EH (cell line): ENCODE results near the gene CACNA1A.
"Not testable (repeated sequence)": the region's sequence is repeated elsewhere in the genome, so short reads cannot be mapped to it uniquely, and the experiment has no call there.

Experiments
- DNase-seq: peaks from one replicate; pipeline ENCODE4 v3.0.0-alpha.2; 2015; ENCODE audit warnings: low read depth

The CACNA1A gene

DNA sequence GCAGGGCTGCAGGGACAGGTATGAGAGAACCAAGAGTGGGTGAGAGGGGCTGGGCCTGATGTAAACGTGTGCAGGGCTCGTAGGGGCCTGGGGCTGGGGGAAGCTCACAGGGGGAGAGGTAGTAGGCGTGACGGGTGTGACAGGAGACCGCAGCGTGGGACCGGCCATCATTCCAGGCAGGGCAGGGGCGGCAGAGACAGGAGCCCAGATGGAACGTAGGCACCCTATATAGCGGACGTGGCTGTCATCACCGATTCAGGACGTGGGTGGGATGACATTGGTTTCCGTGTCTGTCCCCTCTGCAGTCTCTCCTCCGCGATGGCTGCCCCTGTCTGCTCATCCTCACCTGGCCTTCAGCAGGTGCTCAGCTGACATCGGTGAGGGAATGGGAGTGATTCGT lies 307.6 kb downstream of the CACNA1A start:
- no peak for DNase-seq

DNA sequence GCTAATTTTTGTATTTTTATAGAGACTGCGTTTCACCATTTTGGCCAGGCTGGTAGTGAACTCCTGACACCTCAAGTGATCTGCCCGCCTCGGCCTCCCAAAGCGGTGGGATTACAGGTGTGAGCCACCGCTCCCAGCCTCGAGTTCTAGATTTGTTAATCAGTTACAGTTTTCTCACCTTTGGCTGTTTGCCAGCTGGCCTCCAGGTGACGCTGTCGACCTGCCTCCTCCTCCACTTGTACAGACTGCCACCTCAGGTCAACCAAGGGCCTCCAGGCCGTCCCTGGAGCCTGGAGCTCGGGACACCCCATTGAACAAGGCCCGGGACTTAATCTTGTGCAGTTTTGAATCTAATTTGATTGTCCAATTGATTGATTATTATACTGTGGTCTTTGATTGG lies 310.6 kb downstream of the CACNA1A start:
- DNase-seq = no peak

DNA sequence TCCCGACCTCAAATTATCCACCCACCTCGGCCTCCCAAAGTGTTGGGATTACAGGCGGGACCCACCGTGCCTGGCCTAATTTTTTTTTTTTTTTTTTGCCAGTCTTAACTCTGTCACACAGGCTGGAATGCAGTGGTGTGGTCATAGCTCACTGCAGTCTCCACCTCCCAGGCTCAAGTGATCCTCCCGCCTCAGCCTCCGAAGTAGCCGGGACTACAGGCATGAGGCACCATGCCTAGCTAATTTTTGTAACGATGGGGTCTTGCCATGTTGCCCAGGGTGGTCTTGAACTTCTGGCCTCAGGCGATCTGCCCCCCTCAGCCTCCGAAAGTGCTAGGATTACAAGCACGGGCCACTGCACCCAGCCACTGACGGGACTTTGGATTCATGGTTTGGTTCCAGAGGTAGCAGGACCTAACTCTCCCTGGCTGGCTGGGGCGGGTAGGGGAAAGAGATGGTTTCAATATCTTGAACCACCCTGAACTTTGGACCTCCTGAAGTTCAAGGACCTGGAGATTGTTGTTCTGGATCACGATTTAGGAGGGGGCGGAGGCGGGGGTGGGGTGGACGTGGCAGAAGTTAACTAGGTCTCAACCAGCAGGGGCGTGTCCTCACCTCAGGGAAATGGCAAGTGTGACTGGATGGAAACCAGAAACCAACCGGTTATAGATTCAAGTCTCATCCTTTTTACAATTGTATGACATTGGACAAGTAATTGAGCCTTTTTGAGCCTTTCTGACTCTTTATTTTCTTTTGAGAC lies 315.3 kb downstream of the CACNA1A start:
- DNase-seq = no peak

DNA sequence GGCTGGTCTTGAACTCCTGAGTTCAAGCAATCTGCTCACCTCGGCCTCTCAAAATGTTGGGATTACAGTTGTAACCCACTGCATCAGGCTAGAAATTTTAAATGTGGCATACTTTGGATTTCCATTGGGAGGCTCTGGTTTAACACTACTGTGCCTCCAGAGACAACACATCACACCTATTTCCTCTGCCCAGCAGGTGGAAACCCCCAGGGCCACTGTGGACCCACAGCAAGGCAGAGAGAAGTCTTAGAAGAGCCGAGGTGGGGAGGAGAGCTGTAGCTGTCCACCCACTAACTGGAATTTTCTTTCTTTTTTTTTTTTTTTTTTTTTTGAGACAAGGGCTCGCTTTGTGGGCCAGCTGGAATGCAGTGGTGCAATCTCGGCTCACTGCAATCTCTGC lies 316.7 kb downstream of the CACNA1A start:
- DNase-seq = peak; percentile 20

DNA sequence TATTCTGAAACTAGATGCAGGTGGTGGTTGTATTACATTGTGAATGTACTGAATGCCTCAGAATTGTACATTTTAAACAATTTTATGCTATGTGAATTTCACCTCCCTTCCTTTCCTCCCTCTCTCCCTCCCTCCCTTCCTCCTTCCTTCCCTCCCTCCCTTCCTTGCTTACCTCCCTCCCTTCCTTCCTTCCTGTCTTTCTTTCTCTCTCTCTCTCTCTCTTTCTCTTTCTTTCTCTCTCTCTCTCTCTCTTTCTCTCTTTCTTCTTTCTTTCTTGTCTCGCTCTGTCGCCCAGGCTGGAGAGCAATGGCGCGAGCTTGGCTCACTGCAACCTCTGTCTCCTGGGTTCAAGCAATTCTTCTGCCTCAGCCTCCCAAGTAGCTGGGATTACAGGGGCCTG lies 318.9 kb downstream of the CACNA1A start:
- no peak for DNase-seq

DNA sequence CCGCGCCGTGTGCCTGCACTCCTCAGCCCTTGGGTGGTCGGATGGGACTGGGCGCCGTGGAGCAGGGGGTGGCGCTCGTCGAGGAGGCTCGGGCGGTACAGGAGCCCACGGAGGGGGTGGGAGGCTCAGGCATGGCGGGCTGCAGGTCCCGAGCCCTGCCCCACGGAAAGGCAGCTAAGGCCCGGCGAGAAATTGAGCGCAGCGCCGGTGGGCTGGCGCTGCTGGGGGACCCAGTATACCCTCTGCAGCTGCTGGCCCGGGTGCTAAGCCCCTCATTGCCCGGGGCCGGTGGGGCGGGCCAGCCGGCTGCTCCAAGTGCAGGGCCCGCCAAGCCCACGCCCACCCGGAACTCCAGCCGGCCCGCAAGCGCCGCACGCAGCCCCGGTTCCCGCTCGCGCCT lies 319.6 kb downstream of the CACNA1A start:
- DNase-seq = not testable (repeated sequence)

DNA sequence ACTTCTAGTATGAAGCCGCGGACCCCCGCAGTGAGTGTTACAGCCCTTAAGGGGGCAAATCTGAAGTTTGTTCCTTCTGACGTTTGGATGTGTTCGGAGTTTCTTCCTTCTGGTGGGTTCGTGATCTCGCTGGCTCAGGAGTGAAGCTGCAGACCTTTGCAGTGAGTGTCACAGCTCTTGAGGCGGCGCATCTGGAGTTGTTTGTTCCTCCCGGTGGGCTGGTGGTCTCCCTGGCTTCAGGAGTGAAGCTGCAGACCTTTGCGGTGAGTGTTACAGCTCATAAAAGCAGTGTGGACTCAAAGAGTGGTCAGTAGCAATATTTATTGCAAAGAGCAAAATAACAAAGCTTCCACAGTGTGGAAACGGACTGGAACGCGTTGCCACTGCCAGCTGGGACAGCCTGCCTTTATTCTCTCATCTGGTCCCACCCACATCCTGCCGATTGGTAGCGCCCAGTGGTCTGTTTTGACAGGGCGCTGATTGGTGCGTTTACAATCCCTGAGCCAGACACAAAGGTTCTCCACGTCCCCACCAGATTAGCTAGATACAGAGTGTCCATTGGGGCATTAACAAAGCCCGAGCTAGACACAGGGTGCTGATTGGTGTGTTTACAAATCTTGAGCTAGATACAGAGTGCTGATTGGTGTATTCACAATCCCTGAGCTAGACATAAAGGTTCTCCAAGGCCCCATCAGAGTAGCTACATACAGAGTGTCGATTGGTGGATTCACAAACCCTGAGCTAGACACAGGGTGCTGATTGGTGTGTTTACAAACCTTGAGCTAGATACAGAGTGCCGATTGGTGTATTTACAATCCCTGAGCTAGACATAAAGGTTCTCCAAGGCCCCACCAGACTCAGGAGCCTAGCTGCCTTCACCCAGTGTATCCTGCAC lies 320.3 kb downstream of the CACNA1A start:
- not testable (repeated sequence) for DNase-seq

DNA sequence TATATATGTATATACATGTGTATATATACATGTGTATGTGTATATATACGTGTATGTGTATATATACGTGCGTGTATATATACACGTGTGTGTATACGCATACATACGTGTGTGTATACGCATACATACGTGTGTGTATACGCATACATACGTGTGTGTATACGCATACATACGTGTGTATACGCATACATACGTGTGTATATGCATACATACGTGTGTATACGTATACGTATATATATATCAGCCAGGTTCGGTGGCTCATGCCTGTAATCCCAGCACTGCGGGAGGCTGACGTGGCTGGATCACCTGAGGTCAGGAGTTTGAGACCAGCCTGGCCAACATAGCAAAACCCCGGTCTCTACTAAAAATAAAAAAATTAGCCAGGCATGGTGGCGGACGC lies 321.4 kb downstream of the CACNA1A start:
- not testable (repeated sequence) for DNase-seq

DNA sequence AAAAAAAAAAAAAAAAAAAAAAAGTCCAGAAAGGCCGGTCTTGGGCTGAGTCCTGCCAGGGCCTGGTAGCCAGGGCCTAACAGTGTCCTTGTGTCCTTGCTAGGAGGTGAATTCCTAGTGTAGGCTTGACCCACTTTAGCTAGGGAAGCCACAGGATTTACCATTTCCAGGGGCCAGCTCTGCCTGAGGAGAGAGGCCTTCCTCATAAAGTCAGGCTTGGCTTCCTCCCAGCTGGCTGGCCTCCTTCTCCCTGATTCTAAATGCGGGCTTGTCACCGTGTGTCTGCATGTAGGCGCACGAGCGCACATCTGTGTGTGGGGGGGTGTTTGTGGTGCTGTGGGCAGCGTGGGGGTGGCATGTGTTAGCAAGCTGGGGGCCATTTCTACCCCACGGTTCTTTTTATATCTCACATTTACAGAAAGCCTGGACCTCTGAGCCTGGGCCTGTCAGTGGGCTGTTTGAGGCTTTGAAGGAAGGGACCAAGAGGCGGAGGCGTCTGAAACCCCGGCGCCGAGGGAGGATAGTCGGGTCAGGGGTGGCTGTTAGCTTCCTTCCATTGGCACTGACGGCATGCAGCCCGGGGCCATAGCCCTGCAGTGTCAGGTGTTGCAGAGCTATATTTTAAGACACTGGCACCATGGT lies 324.4 kb downstream of the CACNA1A start:
- DNase-seq = peak; percentile 85

DNA sequence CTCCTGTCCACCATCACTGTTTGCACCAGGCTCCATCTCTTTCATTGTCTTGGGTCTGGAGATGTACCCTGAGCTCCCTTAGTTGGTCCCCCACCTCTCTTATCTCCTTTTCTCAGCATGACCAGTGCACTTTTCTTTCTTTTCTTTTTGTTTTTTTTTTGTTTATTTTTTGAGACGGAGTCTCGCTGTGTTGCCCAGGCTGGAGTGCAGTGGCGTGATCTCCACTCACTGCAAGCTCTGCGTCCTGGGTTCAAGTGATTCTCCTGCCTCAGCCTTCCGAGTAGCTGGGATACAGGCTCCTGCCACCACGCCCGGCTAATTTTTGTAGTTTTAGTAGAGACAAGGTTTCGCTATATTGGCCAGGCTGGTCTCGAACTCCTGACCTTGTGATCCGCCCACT lies 328.0 kb downstream of the CACNA1A start:
- DNase-seq = not testable (repeated sequence)

DNA sequence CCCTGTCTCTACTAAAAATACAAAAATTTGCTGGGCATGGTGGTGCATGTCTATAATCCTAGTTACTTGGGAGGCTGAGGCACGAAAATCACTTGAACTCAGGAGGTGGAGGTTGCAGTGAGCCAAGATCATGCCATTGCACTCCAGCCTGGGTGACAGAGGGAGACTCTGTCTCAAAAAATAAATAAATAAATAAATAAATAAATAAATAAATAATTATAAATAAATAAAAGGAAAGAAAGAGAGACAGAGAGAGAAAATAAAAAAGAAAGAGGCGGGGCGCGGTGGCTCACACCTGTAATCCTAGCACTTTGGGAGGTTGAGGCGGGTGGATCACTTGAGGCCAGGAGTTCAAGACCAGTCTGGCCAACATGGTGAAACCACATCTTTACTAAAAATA lies 328.7 kb downstream of the CACNA1A start:
- DNase-seq = not testable (repeated sequence)

DNA sequence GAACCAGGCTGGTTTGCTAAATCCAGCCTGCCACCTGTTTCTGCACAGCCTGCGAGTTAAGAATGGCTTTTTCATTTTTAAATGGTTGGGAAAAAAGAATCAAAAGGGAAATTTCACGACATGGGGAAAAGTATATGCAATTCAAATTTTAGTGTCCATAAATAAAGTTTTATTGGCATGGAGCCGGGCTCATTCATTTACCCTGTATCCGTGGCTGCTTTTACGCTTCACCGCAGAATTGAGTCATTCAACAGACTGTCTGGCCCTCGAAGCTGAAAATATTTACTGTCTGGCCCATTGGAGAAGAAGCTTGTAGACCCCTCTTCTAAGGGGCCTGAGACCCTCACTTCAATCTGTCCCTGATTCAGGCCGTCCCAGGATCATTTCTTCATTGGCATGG lies 329.9 kb downstream of the CACNA1A start:
- peak; percentile 32 for DNase-seq

DNA sequence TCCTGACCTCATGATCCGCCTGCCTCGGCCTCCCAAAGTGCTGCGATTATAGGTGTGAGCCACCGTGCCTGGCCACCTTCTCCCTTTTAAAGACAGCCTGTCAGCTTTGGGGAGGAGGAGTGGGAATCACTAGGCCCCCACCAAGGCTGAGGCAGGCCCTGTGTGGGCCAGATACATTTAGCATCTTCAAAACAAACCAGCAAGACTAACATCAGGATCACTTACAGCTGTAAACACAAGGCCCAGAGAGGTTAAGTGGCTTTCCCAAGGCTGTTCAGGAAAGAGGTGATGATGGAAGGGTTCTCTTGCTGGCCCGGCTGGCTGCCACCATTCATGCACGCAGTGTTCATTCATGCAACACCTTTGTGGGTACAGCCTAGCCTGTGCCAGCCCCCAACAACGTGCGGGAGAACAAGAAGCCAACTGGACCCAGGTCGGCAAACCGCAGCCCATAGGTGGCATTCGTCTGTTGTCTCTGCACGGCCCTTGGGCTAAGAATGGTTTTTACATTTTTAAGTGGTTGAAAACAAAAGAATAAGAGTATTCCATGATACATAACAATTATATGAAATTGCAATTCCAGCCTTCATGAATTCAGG lies 333.0 kb downstream of the CACNA1A start:
- no peak for DNase-seq

DNA sequence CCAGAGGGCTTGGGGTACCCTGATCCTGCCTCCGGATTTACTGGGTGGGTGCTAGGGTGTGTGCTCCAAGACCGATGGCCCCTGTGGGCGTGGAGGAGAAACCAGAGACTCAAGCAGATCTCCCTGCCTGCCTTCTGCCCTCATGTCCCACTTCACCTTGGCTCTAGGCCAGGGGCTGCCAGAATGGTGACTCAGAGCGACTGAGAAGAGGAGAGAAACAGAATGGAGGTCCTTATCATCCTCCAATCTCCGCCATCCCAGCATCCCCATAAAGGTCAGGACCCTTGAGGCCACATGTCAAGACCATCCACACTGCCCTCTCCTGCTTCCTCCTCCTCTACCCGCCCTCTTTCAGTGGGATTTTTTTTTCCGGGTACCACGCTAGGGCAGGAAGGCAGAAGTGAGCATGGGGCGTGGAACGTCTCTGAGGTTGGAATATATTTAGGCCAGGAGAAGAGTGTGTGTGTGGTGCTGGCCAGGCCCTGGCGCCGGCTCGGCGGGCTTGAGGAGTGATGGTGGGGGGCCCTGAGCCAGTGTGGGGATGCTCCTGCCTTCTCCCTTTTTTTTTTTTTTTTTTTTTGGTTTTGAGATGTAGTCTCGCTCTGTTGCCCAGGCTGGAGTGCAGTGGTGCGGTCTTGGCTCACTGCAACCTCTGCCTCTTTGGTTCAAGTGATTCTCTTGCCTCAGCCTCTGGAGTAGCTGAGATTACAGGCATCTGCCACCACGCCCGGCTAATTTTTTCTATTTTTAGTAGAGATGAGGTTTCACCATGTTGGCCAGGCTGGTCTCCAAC lies 333.7 kb downstream of the CACNA1A start:
- DNase-seq = peak; percentile 95

DNA sequence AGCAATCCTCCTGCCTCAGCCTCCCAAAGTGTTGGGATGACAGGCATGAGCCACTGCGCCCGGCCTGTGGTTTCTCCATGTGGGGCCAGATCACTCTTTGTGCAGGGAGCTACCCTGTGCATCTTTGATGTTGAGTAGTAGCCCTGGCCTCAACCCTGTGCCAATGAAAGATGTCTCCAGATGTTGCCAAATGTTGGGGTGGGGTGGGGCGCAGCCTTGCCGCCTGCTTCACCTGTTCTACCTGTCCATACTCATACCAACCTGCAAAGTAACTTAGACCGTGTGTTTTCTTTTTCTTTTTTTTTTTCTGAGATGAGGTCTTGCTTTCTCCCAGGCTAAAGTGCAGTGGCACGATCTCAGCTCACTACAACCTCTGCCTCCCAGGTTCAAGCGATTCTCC lies 335.1 kb downstream of the CACNA1A start:
- DNase-seq = no peak

DNA sequence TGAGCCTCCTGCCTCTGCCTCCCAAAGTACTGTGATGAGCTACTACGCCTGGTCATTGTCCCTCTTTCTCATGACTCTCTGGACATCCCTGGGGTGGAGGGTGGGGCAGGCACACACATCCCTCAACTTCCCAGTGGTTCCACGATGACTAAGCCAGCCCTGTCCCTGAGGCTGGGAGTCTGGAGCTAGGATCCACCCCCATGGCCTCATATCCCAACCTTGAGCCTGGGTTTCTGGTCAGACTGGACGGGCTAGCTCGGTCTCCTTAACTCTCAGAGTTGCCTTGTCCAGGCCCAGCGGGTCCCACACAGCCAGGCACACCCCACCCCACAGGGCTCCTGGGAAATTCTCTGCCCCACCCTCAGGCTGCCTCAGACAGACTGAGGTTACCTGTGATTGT lies 336.5 kb downstream of the CACNA1A start:
- DNase-seq = peak; percentile 90

DNA sequence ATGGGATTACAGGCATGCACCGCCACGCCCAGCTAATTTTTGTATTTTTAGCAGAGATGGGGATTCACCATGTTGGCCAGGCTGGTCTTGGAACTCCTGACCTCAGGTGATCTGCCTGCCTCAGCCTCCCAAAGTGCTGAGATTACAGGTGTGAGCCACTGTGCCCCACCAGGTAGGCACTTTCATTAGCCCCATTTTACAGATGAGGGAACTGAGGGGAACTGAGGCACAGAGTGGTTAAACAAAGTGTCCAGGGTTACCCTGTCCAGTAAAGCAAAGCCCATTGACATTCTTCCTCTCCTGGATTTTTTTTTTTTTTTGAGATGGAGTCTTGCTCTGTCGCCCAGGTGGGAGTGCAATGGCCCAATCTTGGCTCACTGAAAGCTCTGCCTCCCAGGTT lies 340.1 kb downstream of the CACNA1A start:
- not testable (repeated sequence) for DNase-seq

DNA sequence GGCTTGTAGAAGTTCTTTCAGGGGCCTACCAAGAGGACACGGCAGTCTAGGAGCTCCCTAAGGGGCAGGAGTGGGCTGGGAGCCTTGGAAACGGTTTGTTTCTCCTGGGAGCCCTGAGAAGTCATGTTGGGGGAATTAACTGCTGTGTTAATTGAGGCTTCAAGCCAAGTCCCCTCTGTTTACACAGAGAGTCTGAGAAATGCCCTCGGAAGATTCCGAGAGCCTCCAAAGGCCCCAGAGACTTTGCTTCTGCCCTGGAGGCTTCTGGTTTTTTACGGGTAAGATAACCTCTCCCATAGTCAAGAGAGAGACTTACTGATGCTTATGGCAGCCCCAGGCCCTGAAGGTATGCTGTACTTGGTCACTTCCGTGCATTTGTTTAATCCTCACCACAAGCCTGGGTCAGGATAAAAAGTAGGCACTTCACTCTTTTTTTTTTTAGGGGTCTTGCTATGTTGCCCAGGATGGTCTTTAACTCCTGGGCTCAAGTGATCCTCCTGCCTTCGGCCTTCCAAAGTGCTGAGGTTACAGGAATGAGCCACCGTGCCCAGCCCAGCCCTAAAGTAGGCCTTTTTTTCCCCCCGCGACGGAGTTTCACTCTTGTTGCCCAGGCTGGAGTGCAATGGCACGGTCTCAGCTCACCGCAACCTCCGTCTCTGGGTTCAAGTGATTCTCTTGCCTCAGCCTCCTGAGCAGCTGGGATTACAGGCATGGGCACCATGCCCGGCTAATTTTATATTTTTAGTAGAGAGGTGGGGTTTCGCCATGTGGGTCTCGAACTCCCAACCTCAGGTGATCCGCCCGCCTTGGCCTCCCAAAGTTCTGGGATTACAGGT lies 340.9 kb downstream of the CACNA1A start:
- DNase-seq = peak; percentile 82

DNA sequence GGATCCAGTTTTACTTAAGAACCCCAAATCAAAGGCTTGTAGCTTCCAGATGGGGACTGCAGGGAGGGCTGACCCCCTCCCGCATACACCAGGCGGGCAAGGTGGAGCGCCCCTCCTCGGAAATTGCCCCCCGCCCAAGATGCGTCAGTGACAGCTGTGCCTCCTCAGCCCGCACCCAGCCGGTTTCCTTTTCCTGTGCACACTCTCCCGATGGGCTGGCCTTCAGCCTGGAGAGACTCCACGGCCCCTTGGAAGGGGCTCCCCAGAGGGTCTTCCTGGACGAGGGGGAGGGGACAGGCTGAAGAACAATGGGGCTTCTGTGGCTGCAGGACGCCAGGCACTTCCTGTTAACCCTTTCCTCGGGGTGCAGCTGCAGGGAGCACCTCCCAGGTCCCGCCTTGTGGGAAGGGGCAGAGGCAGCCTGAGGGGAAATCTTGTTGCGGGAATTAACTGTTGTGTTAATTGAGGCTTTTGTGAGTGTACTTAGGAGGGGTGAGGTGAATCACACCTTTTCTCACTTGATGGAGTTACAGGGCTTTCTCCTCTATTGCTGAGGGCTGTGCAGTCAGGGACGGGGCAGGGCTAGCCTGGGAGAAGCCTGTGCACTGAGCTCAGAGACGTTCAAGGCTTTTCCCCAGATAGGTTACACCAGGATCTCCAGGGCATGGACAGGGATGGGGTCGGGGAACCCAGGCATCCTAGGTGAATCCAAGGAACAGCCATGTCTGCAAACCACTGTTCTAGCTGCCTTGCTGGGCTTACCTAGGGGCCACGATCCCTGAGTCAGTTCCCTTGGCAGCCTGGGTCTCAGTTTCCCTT lies 341.7 kb downstream of the CACNA1A start:
- peak; percentile 52 for DNase-seq
